LNCaP clone FGC (cell line): ENCODE results near the gene SAMD4B.

Experiments used
- DNase-seq: peaks from one replicate; pipeline ENCODE4 v3.0.0-alpha.2; 2011; ENCODE audit warnings: low read depth
- H3K4me3 ChIP-seq: 2 replicates; pipeline ENCODE4 v1.5.1; 2011; ENCODE audit warnings: mild to moderate bottlenecking, low read depth, low read length, control low read depth
- TF ChIP-seq, protein P1 (sequence below): IDR thresholded peaks from 2 replicates; pipeline ENCODE4 v1.5.1; 2012; ENCODE audit warnings: mild to moderate bottlenecking; ENCODE audit not compliant: control insufficient read depth, insufficient read depth; ENCODE audit errors: extremely low read depth

Gene SAMD4B

GRCh38 chr19:39310558-39311311 lies 31.5 kb upstream of the SAMD4B start:
- DNase-seq: no peak
- H3K4me3 ChIP-seq: no peak overlapping the region
- TF ChIP-seq, protein P1, sequence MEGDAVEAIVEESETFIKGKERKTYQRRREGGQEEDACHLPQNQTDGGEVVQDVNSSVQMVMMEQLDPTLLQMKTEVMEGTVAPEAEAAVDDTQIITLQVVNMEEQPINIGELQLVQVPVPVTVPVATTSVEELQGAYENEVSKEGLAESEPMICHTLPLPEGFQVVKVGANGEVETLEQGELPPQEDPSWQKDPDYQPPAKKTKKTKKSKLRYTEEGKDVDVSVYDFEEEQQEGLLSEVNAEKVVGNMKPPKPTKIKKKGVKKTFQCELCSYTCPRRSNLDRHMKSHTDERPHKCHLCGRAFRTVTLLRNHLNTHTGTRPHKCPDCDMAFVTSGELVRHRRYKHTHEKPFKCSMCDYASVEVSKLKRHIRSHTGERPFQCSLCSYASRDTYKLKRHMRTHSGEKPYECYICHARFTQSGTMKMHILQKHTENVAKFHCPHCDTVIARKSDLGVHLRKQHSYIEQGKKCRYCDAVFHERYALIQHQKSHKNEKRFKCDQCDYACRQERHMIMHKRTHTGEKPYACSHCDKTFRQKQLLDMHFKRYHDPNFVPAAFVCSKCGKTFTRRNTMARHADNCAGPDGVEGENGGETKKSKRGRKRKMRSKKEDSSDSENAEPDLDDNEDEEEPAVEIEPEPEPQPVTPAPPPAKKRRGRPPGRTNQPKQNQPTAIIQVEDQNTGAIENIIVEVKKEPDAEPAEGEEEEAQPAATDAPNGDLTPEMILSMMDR: no peak

GRCh38 chr19:39314016-39314728 lies 28.0 kb upstream of the SAMD4B start:
- no peak for DNase-seq
- TF ChIP-seq, protein P1: no peak

DNA sequence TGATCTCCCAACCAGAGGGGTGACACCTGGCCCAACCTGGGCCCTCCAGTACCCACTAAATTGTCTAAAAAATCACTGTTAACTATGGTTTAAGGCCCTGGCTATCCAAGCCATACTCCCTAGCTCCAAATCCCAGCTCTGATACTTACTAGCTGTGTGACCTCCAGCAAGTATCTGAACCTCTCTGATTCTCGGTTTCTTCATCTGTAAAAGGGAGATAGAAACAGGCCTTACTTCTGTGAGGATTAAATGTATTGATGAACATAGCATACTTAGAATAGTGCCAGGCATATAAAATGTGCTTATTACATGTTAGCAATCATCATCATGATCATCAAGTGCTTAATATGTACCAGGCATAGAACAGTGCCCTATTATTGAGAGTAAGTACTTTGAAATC lies 26.3 kb upstream of the SAMD4B start:
- no peak overlapping the region for H3K4me3 ChIP-seq
- TF ChIP-seq, protein P1: no peak
- no peak for DNase-seq

More at GRCh38 chr19:39314016-39314728, 28.0 kb upstream of the SAMD4B start:
- H3K4me3 ChIP-seq: no peak overlapping the region

- no peak overlapping the region for H3K4me3 ChIP-seq
- no peak for DNase-seq
- TF ChIP-seq, protein P1: no peak
Observed at GRCh38 chr19:39316627-39317321, 25.4 kb upstream of the SAMD4B start.

GRCh38 chr19:39317476-39317875 lies 24.7 kb upstream of the SAMD4B start:
- TF ChIP-seq, protein P1: no peak
- no peak for DNase-seq
- H3K4me3 ChIP-seq: no peak overlapping the region

- H3K4me3 ChIP-seq: no peak overlapping the region
- TF ChIP-seq, protein P1: no peak
- no peak for DNase-seq
Observed at GRCh38 chr19:39318071-39318470, 24.1 kb upstream of the SAMD4B start.
